Measurements from ENCODE around the gene KCTD5. TPM values are rescaled to one million over a fixed set of nuclear protein-coding genes. Genes with fewer than 3 reads are reported as not detected.

The KCTD5 gene
- total RNA-seq, 2 donors from 2014 or later: 29.8 to 32.6 TPM

DNA sequence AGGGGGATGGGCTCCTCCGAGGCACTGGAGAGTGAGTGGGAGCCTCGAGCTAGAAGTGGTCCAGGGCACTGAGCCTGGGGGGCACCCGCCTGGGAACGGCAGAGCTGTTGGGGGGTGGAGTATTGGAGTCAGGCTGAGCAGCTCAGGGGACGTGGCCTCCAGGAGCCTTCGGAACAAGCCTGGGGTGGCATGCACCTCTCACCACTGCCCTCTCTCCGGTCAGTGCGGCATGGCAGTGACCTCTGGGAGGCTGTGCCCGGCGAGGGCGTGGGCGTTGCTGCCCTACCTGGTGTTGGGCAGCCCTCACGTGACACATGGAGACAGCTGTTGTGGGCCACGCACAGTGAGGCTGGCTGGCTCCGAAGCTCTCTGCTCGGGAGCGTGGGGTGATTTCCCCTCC lies 23.8 kb downstream of the KCTD5 start:
- no peak for DNase-seq
- Histone ChIP-seq H3K9ac (ENCODE audit: extremely low read depth, low read length, poor library complexity, severe bottlenecking) (no peak overlapping the region), H3K9me3 (ENCODE audit: control insufficient read depth, low read length) (no peaks in the 10 kb centered on the region), H3K4me3 (ENCODE audit: low read length) (no peak overlapping the region), H3K36me3 (ENCODE audit: control insufficient read depth, insufficient read depth, low read length) (peaks cover 15% of the 10 kb centered on the region), H3K27me3 (ENCODE audit: control insufficient read depth, insufficient read depth, low read length, poor library complexity, severe bottlenecking) (no peaks in the 10 kb centered on the region), H3K4me1 (ENCODE audit: control insufficient read depth, insufficient read depth, low read length) (no peaks in the 10 kb centered on the region), H3K27ac (ENCODE audit: low read depth, low read length) (no peak overlapping the region)
- no peaks in the 10 kb centered on the region for H3K9me3 Mint-ChIP-seq
- H3K27me3 Mint-ChIP-seq (ENCODE audit: insufficient read depth): no peaks in the 10 kb centered on the region
- no peak overlapping the region for H3K27ac Mint-ChIP-seq
- H3K4me1 Mint-ChIP-seq: no peaks in the 10 kb centered on the region
- H3K36me3 Mint-ChIP-seq (ENCODE audit: low read depth): peaks cover 14% of the 10 kb centered on the region
- WGBS, 2 experiments (ENCODE audit: insufficient coverage in 1 of 2, insufficient read length in 1 of 2): 90 to 95% methylated on average over 13 to 17 of the region's 17 CpGs
- TF ChIP-seq, protein P1, sequence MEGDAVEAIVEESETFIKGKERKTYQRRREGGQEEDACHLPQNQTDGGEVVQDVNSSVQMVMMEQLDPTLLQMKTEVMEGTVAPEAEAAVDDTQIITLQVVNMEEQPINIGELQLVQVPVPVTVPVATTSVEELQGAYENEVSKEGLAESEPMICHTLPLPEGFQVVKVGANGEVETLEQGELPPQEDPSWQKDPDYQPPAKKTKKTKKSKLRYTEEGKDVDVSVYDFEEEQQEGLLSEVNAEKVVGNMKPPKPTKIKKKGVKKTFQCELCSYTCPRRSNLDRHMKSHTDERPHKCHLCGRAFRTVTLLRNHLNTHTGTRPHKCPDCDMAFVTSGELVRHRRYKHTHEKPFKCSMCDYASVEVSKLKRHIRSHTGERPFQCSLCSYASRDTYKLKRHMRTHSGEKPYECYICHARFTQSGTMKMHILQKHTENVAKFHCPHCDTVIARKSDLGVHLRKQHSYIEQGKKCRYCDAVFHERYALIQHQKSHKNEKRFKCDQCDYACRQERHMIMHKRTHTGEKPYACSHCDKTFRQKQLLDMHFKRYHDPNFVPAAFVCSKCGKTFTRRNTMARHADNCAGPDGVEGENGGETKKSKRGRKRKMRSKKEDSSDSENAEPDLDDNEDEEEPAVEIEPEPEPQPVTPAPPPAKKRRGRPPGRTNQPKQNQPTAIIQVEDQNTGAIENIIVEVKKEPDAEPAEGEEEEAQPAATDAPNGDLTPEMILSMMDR (conservative IDR thresholded peaks at IDR 0.05): no peak
- no peak overlapping the region for H3K4me3 Mint-ChIP-seq

DNA sequence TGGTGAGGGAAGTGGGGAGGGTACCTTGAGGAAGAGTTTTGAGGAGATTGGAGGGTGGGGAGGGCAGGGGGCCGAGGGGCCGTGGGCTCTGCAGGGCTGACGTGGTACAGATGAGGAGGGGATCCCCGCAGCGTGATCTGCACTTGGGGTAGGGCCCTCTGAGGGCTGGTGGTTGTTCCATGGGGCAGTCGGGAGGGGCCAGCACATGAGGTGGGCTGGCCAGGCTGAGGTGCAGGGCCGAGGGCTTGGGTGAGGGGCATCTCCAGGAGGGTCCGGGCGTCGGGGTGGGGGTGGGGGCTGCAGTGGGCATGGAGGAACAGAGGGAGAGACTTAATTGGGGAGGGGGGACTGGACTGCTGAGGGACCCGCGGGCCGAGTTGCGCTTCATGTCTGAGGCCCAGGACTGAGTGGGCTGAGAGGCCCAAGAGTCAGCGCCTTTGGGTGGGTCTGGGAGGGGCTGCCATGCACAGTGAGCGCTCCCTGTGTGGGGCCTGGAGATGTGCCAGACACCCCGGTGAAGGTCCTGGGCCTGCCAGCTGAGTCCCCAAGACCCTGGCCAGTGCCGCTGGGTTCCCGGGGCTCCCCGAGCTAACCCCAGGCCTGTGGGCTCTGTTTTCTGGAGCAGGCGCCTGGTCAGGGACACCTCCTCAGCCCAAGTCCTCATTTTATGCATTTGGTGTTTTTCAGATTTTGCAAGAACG lies 24.4 kb downstream of the KCTD5 start:
- Mint-ChIP-seq H3K9me3 (no peaks in the 10 kb centered on the region), H3K36me3 (ENCODE audit: low read depth) (peaks cover 14% of the 10 kb centered on the region), H3K4me1 (no peaks in the 10 kb centered on the region), H3K4me3 (no peak overlapping the region), H3K27me3 (ENCODE audit: insufficient read depth) (no peaks in the 10 kb centered on the region), H3K27ac (no peak overlapping the region)
- H3K9ac ChIP-seq (ENCODE audit: extremely low read depth, low read length, poor library complexity, severe bottlenecking): no peak overlapping the region
- TF ChIP-seq, protein P1 (conservative IDR thresholded peaks at IDR 0.05): no peak
- H3K36me3 ChIP-seq (ENCODE audit: control insufficient read depth, insufficient read depth, low read length): peaks cover 15% of the 10 kb centered on the region
- H3K27me3 ChIP-seq (ENCODE audit: control insufficient read depth, insufficient read depth, low read length, poor library complexity, severe bottlenecking): no peaks in the 10 kb centered on the region
- WGBS, 2 experiments (ENCODE audit: insufficient coverage in 1 of 2, insufficient read length in 1 of 2): 90 to 94% methylated on average over 14 to 22 of the region's 22 CpGs
- no peaks in the 10 kb centered on the region for H3K4me1 ChIP-seq (ENCODE audit: control insufficient read depth, insufficient read depth, low read length)
- H3K9me3 ChIP-seq (ENCODE audit: control insufficient read depth, low read length): no peaks in the 10 kb centered on the region
- no peak overlapping the region for H3K27ac ChIP-seq (ENCODE audit: low read depth, low read length)
- no peak overlapping the region for H3K4me3 ChIP-seq (ENCODE audit: low read length)
- no peak for DNase-seq

DNA sequence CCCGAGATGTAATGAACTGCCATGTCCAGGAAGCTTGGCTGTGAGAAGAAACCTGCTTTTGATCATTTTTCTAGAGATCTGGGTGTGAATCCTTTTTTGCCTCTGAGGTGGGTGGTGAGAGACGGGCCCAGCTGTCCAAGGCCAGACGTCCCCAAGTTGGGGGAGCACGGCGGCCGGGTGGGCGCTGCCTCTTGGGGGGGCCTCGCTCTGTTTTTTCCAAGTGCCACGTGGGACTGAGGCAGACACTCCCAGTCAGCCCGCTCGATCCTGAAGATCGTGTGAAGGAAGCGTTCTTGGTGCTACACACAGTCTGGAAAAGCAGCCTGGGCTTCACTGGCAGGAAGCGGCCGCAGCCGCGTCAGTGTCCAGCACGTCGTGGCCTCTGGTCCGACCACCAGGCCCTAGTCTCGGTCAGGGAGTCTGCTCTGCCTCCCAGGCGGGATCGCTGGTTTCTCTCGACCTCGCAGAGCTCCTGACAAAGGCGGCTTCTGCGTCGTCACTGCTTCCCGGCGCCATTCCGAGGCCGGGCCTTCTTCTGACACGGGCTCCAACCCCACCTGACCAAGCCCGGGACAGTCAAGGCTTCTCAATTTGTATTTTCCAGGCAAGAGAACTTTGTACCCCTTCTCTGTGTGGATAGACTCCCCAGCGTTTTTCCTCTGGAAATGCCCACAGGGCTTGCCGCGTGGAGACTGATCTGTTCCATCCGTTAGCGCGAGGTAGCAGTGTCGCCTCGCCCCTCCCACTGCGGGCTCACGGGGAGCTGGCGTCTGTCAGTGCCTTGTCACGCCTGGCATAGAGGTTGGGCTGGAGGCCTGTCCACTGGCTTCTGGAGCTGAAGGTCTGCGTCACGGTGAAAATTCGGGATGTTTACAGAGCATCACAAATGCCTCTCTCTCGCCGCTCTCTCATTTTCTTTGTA lies 25.3 kb downstream of the KCTD5 start:
- Histone ChIP-seq H3K4me1 (ENCODE audit: control insufficient read depth, insufficient read depth, low read length) (no peaks in the 10 kb centered on the region), H3K36me3 (ENCODE audit: control insufficient read depth, insufficient read depth, low read length) (peaks cover 15% of the 10 kb centered on the region), H3K27ac (ENCODE audit: low read depth, low read length) (no peak overlapping the region), H3K27me3 (ENCODE audit: control insufficient read depth, insufficient read depth, low read length, poor library complexity, severe bottlenecking) (no peaks in the 10 kb centered on the region), H3K9me3 (ENCODE audit: control insufficient read depth, low read length) (no peaks in the 10 kb centered on the region), H3K4me3 (ENCODE audit: low read length) (no peak overlapping the region), H3K9ac (ENCODE audit: extremely low read depth, low read length, poor library complexity, severe bottlenecking) (no peak overlapping the region)
- Mint-ChIP-seq H3K27ac (no peak overlapping the region), H3K4me1 (no peaks in the 10 kb centered on the region), H3K27me3 (ENCODE audit: insufficient read depth) (no peaks in the 10 kb centered on the region), H3K4me3 (no peak overlapping the region), H3K9me3 (no peaks in the 10 kb centered on the region), H3K36me3 (ENCODE audit: low read depth) (peaks cover 14% of the 10 kb centered on the region)
- DNase-seq: no peak
- TF ChIP-seq, protein P1 (conservative IDR thresholded peaks at IDR 0.05): no peak
- WGBS, 2 experiments (ENCODE audit: insufficient coverage in 1 of 2, insufficient read length in 1 of 2): 95 to 96% methylated on average over 43 to 51 of the region's 51 CpGs
